Eye (tissue), 1 donor: ENCODE measurements around the gene POLRMT.
"Not testable (repeated sequence)": the region's sequence is repeated elsewhere in the genome, so short reads cannot be mapped to it uniquely, and the experiment has no call there.

ENCODE experiments used
- DNase-seq: peaks from one replicate; pipeline ENCODE4 v3.0.0-alpha.2; 2015

POLRMT gene

GRCh38 chr19:633068-633785, at the start of gene POLRMT:
POLRMT (minus strand) TSS chr19:633537; CDS start chr19:633512, 25 bp downstream.
- DNase-seq, result peak; percentile 99

- no peak for DNase-seq
These were observed 49.5 kb upstream of the POLRMT start for GRCh38 chr19:682678-683320.

GRCh38 chr19:681029-682019, 48.0 kb upstream of the POLRMT start:
- DNase-seq, result no peak

- DNase-seq, result peak; percentile 99
These were observed 47.1 kb upstream of the POLRMT start for GRCh38 chr19:680287-681028.

- DNase-seq, result peak; percentile 81
These were observed 46.3 kb upstream of the POLRMT start for GRCh38 chr19:679418-680286.

- DNase-seq, result no peak
These were observed 45.6 kb upstream of the POLRMT start for GRCh38 chr19:678791-679388.

- no peak for DNase-seq
These were observed 44.5 kb upstream of the POLRMT start for GRCh38 chr19:677601-678436.

GRCh38 chr19:677201-677600, 43.9 kb upstream of the POLRMT start:
- DNase-seq, result peak; percentile 58

- DNase-seq, result peak; percentile 57
These were observed 43.2 kb upstream of the POLRMT start, which contains the start of gene FSTL3 for GRCh38 chr19:676339-677105. FSTL3 (plus strand) TSS chr19:676392; CDS start chr19:676424, 32 bp downstream.

- no peak for DNase-seq
These were observed 42.6 kb upstream of the POLRMT start for GRCh38 chr19:676007-676338.

GRCh38 chr19:674282-675151, 41.2 kb upstream of the POLRMT start:
- DNase-seq, result no peak

- DNase-seq, result no peak
These were observed 37.3 kb upstream of the POLRMT start for GRCh38 chr19:670609-671075.

- not testable (repeated sequence) for DNase-seq
These were observed 35.5 kb upstream of the POLRMT start for GRCh38 chr19:668675-669434.

- not testable (repeated sequence) for DNase-seq
These were observed 33.7 kb upstream of the POLRMT start for GRCh38 chr19:666985-667573.

GRCh38 chr19:664913-665443, 31.6 kb upstream of the POLRMT start:
- peak; percentile 96 for DNase-seq

GRCh38 chr19:663682-664117, 30.4 kb upstream of the POLRMT start:
- DNase-seq, result no peak
